ENCODE results near the gene CCDC141. TPM values are rescaled to one million over a fixed set of nuclear protein-coding genes. Genes with fewer than 3 reads are reported as not detected.

Gene CCDC141
- total and polyA plus RNA-seq, 7 donors, result under 0.01 to 8.6 (median 3.8) TPM; not detected in 1

DNA sequence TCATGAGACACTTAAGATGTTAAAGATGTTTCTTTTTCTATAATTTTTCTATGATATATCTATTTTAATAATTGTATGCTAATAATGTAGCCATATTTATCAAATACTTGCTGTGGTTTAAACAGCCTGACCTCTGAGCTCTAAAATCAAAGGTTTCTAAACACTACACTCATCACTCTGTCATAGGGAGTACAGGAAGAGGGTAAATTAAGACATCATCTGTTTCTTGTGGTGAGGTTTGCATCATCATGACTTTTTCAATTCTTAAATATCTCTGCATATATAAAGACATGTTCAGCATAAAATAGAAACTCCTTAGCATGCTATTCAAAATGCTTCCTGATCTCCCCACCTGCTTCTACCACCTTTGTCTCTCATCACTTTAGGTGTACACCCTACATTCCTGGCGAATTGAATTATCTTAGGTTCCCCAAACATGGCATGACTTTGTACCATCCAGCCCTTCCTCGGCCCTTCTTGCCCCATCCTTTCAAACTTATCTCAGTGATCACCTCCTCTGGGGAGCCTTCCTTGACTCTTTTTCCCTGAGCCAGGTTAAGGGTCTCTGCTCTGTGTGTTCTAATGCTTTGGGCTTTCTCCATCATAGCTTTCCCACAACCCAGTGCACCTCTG lies 137.4 kb downstream of the CCDC141 start:
- TF ChIP-seq POLR2A (IDR thresholded peaks at IDR 0.05) (no peak), EP300 (IDR thresholded peaks at IDR 0.05) (no peak), POLR2AphosphoS5 (IDR thresholded peaks at IDR 0.05) (no peak)
- TF ChIP-seq, protein P1, sequence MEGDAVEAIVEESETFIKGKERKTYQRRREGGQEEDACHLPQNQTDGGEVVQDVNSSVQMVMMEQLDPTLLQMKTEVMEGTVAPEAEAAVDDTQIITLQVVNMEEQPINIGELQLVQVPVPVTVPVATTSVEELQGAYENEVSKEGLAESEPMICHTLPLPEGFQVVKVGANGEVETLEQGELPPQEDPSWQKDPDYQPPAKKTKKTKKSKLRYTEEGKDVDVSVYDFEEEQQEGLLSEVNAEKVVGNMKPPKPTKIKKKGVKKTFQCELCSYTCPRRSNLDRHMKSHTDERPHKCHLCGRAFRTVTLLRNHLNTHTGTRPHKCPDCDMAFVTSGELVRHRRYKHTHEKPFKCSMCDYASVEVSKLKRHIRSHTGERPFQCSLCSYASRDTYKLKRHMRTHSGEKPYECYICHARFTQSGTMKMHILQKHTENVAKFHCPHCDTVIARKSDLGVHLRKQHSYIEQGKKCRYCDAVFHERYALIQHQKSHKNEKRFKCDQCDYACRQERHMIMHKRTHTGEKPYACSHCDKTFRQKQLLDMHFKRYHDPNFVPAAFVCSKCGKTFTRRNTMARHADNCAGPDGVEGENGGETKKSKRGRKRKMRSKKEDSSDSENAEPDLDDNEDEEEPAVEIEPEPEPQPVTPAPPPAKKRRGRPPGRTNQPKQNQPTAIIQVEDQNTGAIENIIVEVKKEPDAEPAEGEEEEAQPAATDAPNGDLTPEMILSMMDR (IDR thresholded peaks at IDR 0.05), result no peak
- H3K9me3 ChIP-seq, result no peaks in the 10 kb centered on the region
- H3K4me1 ChIP-seq, result no peaks in the 10 kb centered on the region
- H3K27me3 ChIP-seq, result no peaks in the 10 kb centered on the region
- no peak overlapping the region for H3K27ac ChIP-seq
- H3K36me3 ChIP-seq, result no peaks in the 10 kb centered on the region
- WGBS, 2 donors, result 83 to 87% methylated on average over 2 of the region's 2 CpGs
- intact Hi-C loops (cut with DNase I), result no loop called here
- DNase-seq, result no peak
- H3K4me3 ChIP-seq, result no peak overlapping the region

DNA sequence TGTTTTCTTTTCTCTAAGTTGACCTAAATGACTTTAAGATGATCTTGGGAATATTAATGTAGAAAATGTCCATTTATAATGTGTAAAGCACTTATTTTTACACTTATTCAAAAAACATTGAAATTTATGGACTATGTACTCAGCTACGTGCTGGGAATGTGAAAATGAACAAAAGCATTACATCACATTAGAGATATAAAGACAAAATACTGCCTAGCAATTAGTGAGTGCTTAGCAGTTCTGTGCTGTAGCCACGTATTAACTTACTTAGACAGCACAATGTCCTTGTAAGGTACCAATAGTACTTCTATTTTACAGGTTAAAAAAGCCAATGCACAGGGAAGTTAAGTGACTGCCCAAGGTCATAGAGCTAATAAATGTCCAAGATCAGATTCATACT lies 138.9 kb downstream of the CCDC141 start:
- no peak for DNase-seq
- no peaks in the 10 kb centered on the region for H3K4me1 ChIP-seq
- H3K36me3 ChIP-seq, result no peaks in the 10 kb centered on the region
- TF ChIP-seq POLR2A (IDR thresholded peaks at IDR 0.05) (no peak), POLR2AphosphoS5 (IDR thresholded peaks at IDR 0.05) (no peak), EP300 (IDR thresholded peaks at IDR 0.05) (no peak)
- TF ChIP-seq, protein P1 (IDR thresholded peaks at IDR 0.05), result no peak
- H3K4me3 ChIP-seq, result no peak overlapping the region
- H3K27me3 ChIP-seq, result no peaks in the 10 kb centered on the region
- H3K27ac ChIP-seq, result no peak overlapping the region
- intact Hi-C loops (cut with DNase I), result no loop called here
- 48 to 75% methylated on average over 2 of the region's 2 CpGs for WGBS, 2 donors
- no peaks in the 10 kb centered on the region for H3K9me3 ChIP-seq

DNA sequence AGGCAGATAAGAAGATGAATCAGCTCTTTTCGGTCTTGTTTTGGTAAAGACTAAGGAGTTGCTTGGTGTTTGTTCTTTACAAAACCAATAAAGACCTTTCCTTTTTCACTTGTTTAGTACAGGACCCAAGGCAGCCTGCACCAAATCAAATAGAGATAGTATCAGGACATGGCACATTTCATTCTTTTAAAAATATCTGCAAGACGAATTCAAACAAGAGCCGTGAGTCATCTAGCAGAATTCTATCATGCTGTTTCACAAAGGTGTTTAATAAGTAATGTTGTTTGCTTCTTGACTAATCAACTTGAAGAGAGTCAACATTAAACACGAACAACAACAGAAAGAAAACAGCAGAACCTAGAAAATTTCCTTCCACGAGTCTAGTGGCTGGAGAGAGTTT lies 139.9 kb downstream of the CCDC141 start:
- no peak for DNase-seq
- Histone ChIP-seq H3K27me3 (no peaks in the 10 kb centered on the region), H3K4me1 (no peaks in the 10 kb centered on the region), H3K36me3 (no peaks in the 10 kb centered on the region), H3K4me3 (no peak overlapping the region), H3K27ac (no peak overlapping the region), H3K9me3 (no peaks in the 10 kb centered on the region)
- 62 to 84% methylated on average over 5 of the region's 5 CpGs for WGBS, 2 donors
- TF ChIP-seq POLR2AphosphoS5 (IDR thresholded peaks at IDR 0.05), result no peak
- no peak for TF ChIP-seq POLR2A (IDR thresholded peaks at IDR 0.05)
- TF ChIP-seq EP300 (IDR thresholded peaks at IDR 0.05), result no peak
- TF ChIP-seq, protein P1 (IDR thresholded peaks at IDR 0.05), result no peak
- intact Hi-C loops (cut with DNase I), result no loop called here

DNA sequence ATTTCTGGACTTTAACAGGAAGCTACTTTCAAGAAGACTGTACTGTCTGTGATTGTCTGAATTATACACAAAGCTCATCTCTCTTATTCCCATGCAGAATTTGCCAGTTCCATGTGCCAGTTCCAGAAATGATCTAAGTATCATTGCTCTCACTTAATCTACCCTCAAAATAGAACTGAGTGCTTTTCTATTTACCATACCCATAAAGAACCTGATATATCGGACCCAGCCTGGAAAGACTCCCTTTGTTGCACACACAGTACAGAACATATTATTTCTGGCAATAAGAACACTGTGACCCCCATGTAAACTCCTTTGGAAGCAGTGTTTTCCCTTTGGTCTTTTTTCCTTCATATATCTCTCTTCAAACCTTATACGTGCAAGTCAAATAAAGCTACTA lies 140.4 kb downstream of the CCDC141 start:
- Histone ChIP-seq H3K36me3 (no peaks in the 10 kb centered on the region), H3K9me3 (no peaks in the 10 kb centered on the region), H3K27ac (no peak overlapping the region), H3K4me1 (no peaks in the 10 kb centered on the region), H3K4me3 (no peak overlapping the region), H3K27me3 (no peaks in the 10 kb centered on the region)
- WGBS, 2 donors, result 84 to 91% methylated on average over 2 of the region's 2 CpGs
- no peak for DNase-seq
- intact Hi-C loops (cut with DNase I), result no loop called here
- TF ChIP-seq, protein P1 (IDR thresholded peaks at IDR 0.05), result no peak
- TF ChIP-seq EP300 (IDR thresholded peaks at IDR 0.05) (no peak), POLR2AphosphoS5 (IDR thresholded peaks at IDR 0.05) (no peak), POLR2A (IDR thresholded peaks at IDR 0.05) (no peak)

DNA sequence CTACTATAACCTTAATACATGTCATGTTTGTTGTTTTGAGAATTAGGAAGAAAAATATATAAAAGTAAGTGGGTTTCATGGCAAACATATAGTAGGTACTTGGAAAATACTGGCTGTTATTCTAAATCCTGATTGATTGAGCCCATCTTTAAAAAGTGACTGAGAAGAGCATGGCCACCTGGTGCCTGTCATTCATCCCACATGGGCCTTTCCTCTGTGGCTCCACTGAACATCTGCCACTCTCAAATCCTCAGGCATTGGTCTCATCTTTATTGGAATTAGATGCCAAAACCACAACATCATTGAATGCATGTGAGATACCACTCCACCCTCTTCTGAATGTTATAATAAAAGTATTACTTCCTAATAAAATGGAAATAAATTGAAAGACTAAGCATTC lies 141.1 kb downstream of the CCDC141 start:
- H3K4me3 ChIP-seq, result no peak overlapping the region
- no peaks in the 10 kb centered on the region for H3K4me1 ChIP-seq
- H3K36me3 ChIP-seq, result no peaks in the 10 kb centered on the region
- no peaks in the 10 kb centered on the region for H3K9me3 ChIP-seq
- no peak for TF ChIP-seq POLR2A (IDR thresholded peaks at IDR 0.05)
- TF ChIP-seq EP300 (IDR thresholded peaks at IDR 0.05), result no peak
- TF ChIP-seq, protein P1 (IDR thresholded peaks at IDR 0.05), result no peak
- no peak for TF ChIP-seq POLR2AphosphoS5 (IDR thresholded peaks at IDR 0.05)
- intact Hi-C loops (cut with DNase I), result no loop called here
- H3K27ac ChIP-seq, result no peak overlapping the region
- no peaks in the 10 kb centered on the region for H3K27me3 ChIP-seq
- DNase-seq, result no peak
